WTC11 (cell line): ENCODE measurements around the gene GJB5.

Source experiments
- ELF4 ChIP-seq: sonication (generic); formaldehyde crosslinking; IDR thresholded peaks from 2 replicates; pipeline ENCODE4 v1.8.1; 2022; ENCODE audit warnings: low read depth, mild to moderate bottlenecking, moderate library complexity, missing genetic modification reagents
- JUN ChIP-seq: sonication (generic); formaldehyde crosslinking; IDR thresholded peaks from 2 replicates; pipeline ENCODE4 v1.8.0; 2023; ENCODE audit warnings: mild to moderate bottlenecking, missing genetic modification reagents
- NR2C2 ChIP-seq: sonication (generic); formaldehyde crosslinking; IDR thresholded peaks from 2 replicates; pipeline ENCODE4 v1.8.0; 2022; ENCODE audit warnings: mild to moderate bottlenecking, missing genetic modification reagents
- SMAD3 ChIP-seq: sonication (generic); formaldehyde crosslinking; IDR thresholded peaks from 2 replicates; pipeline ENCODE4 v1.8.0; 2022; ENCODE audit warnings: missing genetic modification reagents, mild to moderate bottlenecking, borderline replicate concordance
- SP1 ChIP-seq: sonication (generic); formaldehyde crosslinking; conservative IDR thresholded peaks from 2 replicates; pipeline ENCODE4 v1.8.1; 2022; ENCODE audit warnings: missing genetic modification reagents
- TEAD1 ChIP-seq: sonication (generic); formaldehyde crosslinking; IDR thresholded peaks from 2 replicates; pipeline ENCODE4 v1.8.0; 2022; ENCODE audit warnings: mild to moderate bottlenecking, missing genetic modification reagents
- TF ChIP-seq, protein P1 (sequence below): fragments of 200-600 bp; IDR thresholded peaks from 2 replicates; pipeline ENCODE4 v1.8.0; 2022; ENCODE audit warnings: antibody characterized with exemption
- TF ChIP-seq, protein P2 (sequence below): sonication (generic); formaldehyde crosslinking; IDR thresholded peaks from 2 replicates; pipeline ENCODE4 v1.8.0; 2022; ENCODE audit warnings: mild to moderate bottlenecking, missing genetic modification reagents
- TF ChIP-seq, protein P3 (sequence below): sonication (generic); formaldehyde crosslinking; IDR thresholded peaks from 2 replicates; pipeline ENCODE4 v1.8.1; 2022; ENCODE audit warnings: low read depth, missing genetic modification reagents, borderline replicate concordance

DNA sequence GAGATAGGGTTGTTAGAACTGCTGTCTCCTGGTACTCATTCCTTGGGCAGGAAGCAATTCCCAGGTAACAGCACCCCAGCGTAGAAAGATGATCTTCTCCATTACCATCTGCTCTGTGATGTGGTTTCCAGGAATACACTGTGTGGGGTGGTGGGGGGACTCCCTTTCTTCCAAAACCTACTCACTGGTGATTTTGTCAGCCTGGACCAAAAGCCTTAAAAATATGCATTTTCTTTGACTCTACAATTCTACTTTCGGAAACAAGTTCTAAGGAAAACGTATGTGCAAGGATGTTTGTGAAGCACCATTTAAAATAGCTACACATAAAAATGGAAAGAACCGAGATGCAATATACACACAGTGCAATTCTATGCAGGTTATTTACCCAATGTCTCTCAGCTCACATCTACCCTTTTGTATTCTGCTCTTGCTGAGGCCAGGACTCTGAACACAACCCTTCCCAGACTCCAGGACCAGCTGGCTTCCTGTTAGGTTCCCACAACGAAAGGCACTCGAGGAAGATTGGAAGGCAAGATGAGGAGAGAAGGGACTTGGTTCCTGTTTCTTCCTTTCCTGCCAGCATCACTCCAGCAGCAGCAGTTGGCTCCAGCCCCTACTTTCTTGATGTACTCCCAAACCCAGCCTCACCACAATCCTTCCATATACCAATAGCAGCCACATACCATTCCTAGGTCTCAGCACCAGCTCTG lies 33.0 kb upstream of the GJB5 start:
- TF ChIP-seq NR2C2 (CRISPR knock-in tag) (no peak), SMAD3 (no peak), ELF4 (CRISPR knock-in tag) (no peak), JUN (CRISPR knock-in tag) (no peak), TEAD1 (no peak), SP1 (CRISPR knock-in tag) (no peak)
- TF ChIP-seq, protein P1, sequence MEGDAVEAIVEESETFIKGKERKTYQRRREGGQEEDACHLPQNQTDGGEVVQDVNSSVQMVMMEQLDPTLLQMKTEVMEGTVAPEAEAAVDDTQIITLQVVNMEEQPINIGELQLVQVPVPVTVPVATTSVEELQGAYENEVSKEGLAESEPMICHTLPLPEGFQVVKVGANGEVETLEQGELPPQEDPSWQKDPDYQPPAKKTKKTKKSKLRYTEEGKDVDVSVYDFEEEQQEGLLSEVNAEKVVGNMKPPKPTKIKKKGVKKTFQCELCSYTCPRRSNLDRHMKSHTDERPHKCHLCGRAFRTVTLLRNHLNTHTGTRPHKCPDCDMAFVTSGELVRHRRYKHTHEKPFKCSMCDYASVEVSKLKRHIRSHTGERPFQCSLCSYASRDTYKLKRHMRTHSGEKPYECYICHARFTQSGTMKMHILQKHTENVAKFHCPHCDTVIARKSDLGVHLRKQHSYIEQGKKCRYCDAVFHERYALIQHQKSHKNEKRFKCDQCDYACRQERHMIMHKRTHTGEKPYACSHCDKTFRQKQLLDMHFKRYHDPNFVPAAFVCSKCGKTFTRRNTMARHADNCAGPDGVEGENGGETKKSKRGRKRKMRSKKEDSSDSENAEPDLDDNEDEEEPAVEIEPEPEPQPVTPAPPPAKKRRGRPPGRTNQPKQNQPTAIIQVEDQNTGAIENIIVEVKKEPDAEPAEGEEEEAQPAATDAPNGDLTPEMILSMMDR: no peak
- TF ChIP-seq, protein P2, sequence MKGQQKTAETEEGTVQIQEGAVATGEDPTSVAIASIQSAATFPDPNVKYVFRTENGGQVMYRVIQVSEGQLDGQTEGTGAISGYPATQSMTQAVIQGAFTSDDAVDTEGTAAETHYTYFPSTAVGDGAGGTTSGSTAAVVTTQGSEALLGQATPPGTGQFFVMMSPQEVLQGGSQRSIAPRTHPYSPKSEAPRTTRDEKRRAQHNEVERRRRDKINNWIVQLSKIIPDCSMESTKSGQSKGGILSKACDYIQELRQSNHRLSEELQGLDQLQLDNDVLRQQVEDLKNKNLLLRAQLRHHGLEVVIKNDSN (CRISPR knock-in tag): no peak
- TF ChIP-seq, protein P3, sequence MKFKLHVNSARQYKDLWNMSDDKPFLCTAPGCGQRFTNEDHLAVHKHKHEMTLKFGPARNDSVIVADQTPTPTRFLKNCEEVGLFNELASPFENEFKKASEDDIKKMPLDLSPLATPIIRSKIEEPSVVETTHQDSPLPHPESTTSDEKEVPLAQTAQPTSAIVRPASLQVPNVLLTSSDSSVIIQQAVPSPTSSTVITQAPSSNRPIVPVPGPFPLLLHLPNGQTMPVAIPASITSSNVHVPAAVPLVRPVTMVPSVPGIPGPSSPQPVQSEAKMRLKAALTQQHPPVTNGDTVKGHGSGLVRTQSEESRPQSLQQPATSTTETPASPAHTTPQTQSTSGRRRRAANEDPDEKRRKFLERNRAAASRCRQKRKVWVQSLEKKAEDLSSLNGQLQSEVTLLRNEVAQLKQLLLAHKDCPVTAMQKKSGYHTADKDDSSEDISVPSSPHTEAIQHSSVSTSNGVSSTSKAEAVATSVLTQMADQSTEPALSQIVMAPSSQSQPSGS (CRISPR knock-in tag): no peak
